Endothelial cell (in vitro differentiated cells): Measurements from ENCODE around the gene ZNF423. TPM values are rescaled to one million over a fixed set of nuclear protein-coding genes. Genes with fewer than 3 reads are reported as not detected.

Experiments
- DNase-seq: peaks from one replicate; pipeline ENCODE4 v3.0.0; 2021; ENCODE audit warnings: low spot score
- H3K27ac Mint-ChIP-seq: one replicate; pipeline ENCODE4 v1.8.0; 2021; ENCODE audit warnings: mixed read lengths, inconsistent platforms; ENCODE audit not compliant: unreplicated experiment
- H3K27me3 Mint-ChIP-seq: one replicate; pipeline ENCODE4 v1.8.0; 2021; ENCODE audit warnings: mild to moderate bottlenecking, moderate library complexity, mixed read lengths, inconsistent platforms; ENCODE audit not compliant: unreplicated experiment
- H3K36me3 Mint-ChIP-seq: one replicate; pipeline ENCODE4 v1.8.0; 2021; ENCODE audit warnings: mild to moderate bottlenecking, low read depth, mixed read lengths, inconsistent platforms; ENCODE audit not compliant: unreplicated experiment
- H3K4me1 Mint-ChIP-seq: one replicate; pipeline ENCODE4 v1.8.0; 2021; ENCODE audit warnings: mild to moderate bottlenecking, mixed read lengths, inconsistent platforms; ENCODE audit not compliant: unreplicated experiment
- H3K4me3 Mint-ChIP-seq: one replicate; pipeline ENCODE4 v1.8.0; 2021; ENCODE audit warnings: mild to moderate bottlenecking, mixed read lengths, inconsistent platforms; ENCODE audit not compliant: unreplicated experiment
- H3K9me3 Mint-ChIP-seq: one replicate; pipeline ENCODE4 v1.8.0; 2021; ENCODE audit warnings: mixed read lengths, inconsistent platforms; ENCODE audit not compliant: unreplicated experiment
- total RNA-seq: library from RNA; stranded (reverse); fragmentation: NEBNext Ultra II Directional; extraction: Animal tissue kit (Norgen Biotek cat#: 25700); gene quantifications from one replicate; pipeline ENCODE4 v1.2.1, GENCODE V29; 2021; ENCODE audit not compliant: unreplicated experiment
- TF ChIP-seq, protein P1 (sequence below): fragments of 200-600 bp; sonication (generic); IDR thresholded peaks from one replicate; pipeline ENCODE4 v1.5.0; 2021; ENCODE audit warnings: antibody characterized with exemption; ENCODE audit not compliant: unreplicated experiment

Gene ZNF423
- total RNA-seq, 1 donor from 2014 or later: 44.8 TPM

DNA sequence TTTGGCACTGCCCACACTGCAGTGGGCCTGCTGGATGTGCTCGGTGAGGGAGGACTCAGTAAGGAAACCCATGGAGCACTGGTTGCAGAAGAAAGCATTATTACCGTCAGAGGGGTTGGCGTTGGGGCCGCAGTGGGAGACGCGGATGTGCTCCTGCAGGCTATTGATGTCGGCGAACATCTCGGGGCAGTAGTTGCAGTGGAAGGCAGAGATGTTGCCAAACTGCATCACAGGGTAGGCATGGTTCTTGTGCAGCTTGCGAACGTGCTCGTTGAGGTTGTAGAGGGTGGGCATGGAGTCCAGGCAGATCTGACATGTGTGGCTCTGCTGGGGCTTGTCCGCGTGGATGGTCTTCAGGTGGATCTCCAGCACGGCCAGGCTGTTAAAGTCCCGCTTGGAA lies 218.4 kb downstream of the ZNF423 start:
- Mint-ChIP-seq H3K4me3 (peak overlapping the region; percentile 62), H3K4me1 (peaks cover 25% of the 10 kb centered on the region), H3K9me3 (no peaks in the 10 kb centered on the region), H3K27ac (no peak overlapping the region), H3K27me3 (peaks cover 23% of the 10 kb centered on the region), H3K36me3 (peaks cover 30% of the 10 kb centered on the region)
- DNase-seq: no peak
- TF ChIP-seq, protein P1, sequence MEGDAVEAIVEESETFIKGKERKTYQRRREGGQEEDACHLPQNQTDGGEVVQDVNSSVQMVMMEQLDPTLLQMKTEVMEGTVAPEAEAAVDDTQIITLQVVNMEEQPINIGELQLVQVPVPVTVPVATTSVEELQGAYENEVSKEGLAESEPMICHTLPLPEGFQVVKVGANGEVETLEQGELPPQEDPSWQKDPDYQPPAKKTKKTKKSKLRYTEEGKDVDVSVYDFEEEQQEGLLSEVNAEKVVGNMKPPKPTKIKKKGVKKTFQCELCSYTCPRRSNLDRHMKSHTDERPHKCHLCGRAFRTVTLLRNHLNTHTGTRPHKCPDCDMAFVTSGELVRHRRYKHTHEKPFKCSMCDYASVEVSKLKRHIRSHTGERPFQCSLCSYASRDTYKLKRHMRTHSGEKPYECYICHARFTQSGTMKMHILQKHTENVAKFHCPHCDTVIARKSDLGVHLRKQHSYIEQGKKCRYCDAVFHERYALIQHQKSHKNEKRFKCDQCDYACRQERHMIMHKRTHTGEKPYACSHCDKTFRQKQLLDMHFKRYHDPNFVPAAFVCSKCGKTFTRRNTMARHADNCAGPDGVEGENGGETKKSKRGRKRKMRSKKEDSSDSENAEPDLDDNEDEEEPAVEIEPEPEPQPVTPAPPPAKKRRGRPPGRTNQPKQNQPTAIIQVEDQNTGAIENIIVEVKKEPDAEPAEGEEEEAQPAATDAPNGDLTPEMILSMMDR: no peak

DNA sequence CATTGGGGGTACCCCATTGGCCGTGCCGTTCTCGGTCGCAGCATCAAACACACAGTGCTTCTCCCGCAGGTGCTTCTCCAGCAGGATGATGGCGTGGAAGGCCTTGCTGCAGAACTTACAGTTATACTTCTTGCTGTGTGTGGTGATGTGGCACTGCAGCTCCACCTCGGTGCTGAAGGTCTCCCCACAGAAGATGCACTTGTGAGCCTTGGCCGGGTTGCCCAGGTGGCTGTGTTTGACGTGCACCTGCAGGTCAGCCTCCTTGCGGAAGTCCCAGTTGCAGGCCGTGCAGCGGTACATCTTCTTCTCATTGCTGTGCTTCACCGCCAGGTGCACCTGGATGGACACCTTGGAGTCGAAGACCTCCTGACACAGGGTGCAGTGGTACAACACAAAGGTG lies 219.3 kb downstream of the ZNF423 start:
- Mint-ChIP-seq H3K4me3 (no peak overlapping the region), H3K27ac (no peak overlapping the region), H3K9me3 (no peaks in the 10 kb centered on the region), H3K4me1 (peaks cover 28% of the 10 kb centered on the region), H3K36me3 (peaks cover 30% of the 10 kb centered on the region), H3K27me3 (peaks cover 23% of the 10 kb centered on the region)
- no peak for DNase-seq
- TF ChIP-seq, protein P1: no peak

DNA sequence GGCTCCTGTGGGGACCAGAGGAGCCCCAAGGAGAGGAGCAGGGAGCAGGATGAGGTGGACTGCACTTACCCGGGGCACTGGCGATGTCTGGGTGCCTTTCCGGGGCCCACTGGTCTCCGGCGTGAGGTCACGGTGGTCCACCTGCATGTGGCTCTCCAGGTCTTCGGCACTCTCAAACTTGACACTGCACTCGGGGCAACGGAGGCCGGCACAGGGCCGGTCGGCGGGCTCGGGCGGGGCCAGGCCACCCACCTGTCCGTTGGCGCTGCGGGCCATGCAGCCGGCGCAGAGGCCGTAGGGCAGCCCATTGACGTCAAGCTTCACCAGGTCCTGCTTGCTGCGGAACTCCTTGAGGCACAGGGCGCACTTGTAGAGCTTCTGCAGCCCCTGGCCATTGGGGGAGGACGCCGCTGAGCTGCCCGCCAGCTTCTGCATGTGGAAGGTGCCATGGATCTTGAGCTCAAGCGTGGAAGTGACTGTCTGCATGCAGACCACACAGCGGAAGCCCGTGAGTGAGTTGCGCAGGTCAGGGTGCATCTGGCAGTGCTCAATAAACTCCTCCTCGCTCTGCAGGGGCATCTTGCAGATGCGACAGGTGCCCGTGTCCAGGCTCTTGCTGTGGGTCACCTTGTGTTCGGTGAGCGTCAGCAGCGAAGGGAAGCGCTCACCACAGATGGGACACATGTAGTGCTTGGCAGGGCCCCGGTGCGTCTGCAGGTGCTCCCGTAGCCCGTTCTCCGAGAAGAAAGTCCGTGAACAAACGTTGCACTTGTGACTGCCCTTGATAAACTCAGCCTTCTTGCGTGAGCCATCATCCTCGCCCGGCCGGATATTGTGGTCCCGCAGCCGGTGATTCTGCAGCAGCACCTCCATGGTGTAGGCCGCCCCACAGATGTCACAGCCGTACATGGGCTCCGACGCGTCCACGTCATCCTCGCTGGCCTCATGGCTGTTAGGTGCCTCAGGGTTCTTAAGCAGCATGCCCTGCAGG lies 220.0 kb downstream of the ZNF423 start:
- DNase-seq: no peak
- Mint-ChIP-seq H3K9me3 (no peaks in the 10 kb centered on the region), H3K27ac (no peak overlapping the region), H3K36me3 (peaks cover 36% of the 10 kb centered on the region), H3K27me3 (peaks cover 26% of the 10 kb centered on the region), H3K4me3 (no peak overlapping the region), H3K4me1 (peaks cover 28% of the 10 kb centered on the region)
- TF ChIP-seq, protein P1: no peak

DNA sequence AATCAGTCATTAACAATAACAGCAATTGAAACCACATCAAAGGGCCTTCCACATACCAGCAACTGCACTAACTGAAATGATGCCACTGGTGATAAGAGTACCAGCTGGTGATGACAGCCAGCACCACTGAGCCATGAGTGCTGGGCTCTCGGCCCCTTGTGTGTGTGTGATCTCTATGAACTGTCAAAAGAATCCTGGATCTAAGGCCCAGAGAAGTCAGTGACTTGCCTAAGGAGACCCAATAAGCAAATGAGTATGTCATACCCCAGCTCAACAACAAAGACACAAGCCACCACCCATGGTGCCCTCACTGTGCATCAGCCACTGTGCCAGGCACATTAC lies 220.9 kb downstream of the ZNF423 start:
- Mint-ChIP-seq H3K9me3 (no peaks in the 10 kb centered on the region), H3K27me3 (peaks cover 20% of the 10 kb centered on the region), H3K27ac (no peak overlapping the region), H3K36me3 (peaks cover 40% of the 10 kb centered on the region), H3K4me3 (peak overlapping the region; percentile 70), H3K4me1 (peaks cover 23% of the 10 kb centered on the region)
- TF ChIP-seq, protein P1: no peak
- no peak for DNase-seq
